SU-DHL-6 (cell line): ENCODE data around the gene FBXW7.

Experiments used
- H2AFZ ChIP-seq: fragments of 200-600 bp; sonication (generic); 2 replicates; pipeline ENCODE4 v1.6.1; 2014; ENCODE audit warnings: low read depth, mild to moderate bottlenecking, moderate library complexity, mixed read lengths, antibody characterized with exemption, low read length; ENCODE audit not compliant: severe bottlenecking
- H3F3A ChIP-seq: fragments of 200-600 bp; shearing (Covaris generic); 2 replicates; pipeline ENCODE4 v1.6.0; 2016; ENCODE audit warnings: antibody characterized with exemption, mild to moderate bottlenecking; ENCODE audit not compliant: insufficient read depth
- H3K27ac ChIP-seq: fragments of 200-600 bp; sonication (generic); 2 replicates; pipeline ENCODE4 v1.5.1; 2016; ENCODE audit warnings: low read depth, mild to moderate bottlenecking, low read length, moderate library complexity, mixed read lengths
- H3K27me3 ChIP-seq: fragments of 200-600 bp; sonication (generic), shearing (Covaris generic); 2 replicates; pipeline ENCODE4 v1.6.0; 2014; ENCODE audit warnings: mild to moderate bottlenecking, low read length
- H3K36me3 ChIP-seq: fragments of 200-600 bp; sonication (generic); 2 replicates; pipeline ENCODE4 v1.6.1; 2014; ENCODE audit warnings: mild to moderate bottlenecking, low read length, mixed read lengths
- H3K4me2 ChIP-seq: fragments of 300-600, 200-600 bp; shearing (Covaris generic), sonication (generic); 2 replicates; pipeline ENCODE4 v1.6.0; 2014; ENCODE audit warnings: low read length, low read depth, mild to moderate bottlenecking; ENCODE audit not compliant: poor library complexity, severe bottlenecking
- H3K4me3 ChIP-seq: fragments of 200-600 bp; sonication (generic); 2 replicates; pipeline ENCODE4 v1.5.1; 2014; ENCODE audit warnings: antibody characterized with exemption, low read length, mild to moderate bottlenecking, mixed read lengths; ENCODE audit not compliant: insufficient read depth, poor library complexity, severe bottlenecking
- H3K79me2 ChIP-seq: fragments of 200-600 bp; sonication (generic); 2 replicates; pipeline ENCODE4 v1.6.1; 2014; ENCODE audit warnings: mild to moderate bottlenecking, low read length, moderate library complexity; ENCODE audit not compliant: insufficient read depth
- H3K9ac ChIP-seq: fragments of 200-600 bp; sonication (generic); 2 replicates; pipeline ENCODE4 v1.7.0; 2014; ENCODE audit warnings: mild to moderate bottlenecking, low read length
- H3K9me2 ChIP-seq: fragments of 200-600 bp; sonication (generic); replicated peaks from 2 replicates; pipeline ENCODE4 v1.6.1; 2014; ENCODE audit warnings: low read length; ENCODE audit not compliant: insufficient read depth
- H3K9me3 ChIP-seq: fragments of 200-600 bp; sonication (generic); 2 replicates; pipeline ENCODE4 v1.6.1; 2014; ENCODE audit warnings: low read length, mixed read lengths; ENCODE audit not compliant: insufficient read depth
- H4K20me1 ChIP-seq: fragments of 200-600 bp; sonication (generic); 2 replicates; pipeline ENCODE4 v1.6.1; 2014; ENCODE audit warnings: low read depth, mild to moderate bottlenecking, antibody characterized with exemption, low read length, moderate library complexity, mixed read lengths
- CTCF ChIP-seq: fragments of 200-600 bp; sonication (generic); IDR thresholded peaks from one replicate; pipeline ENCODE4 v1.5.1; 2017; ENCODE audit warnings: antibody characterized with exemption, mild to moderate bottlenecking, low read length, moderate library complexity; ENCODE audit not compliant: insufficient read depth, poor library complexity, severe bottlenecking
- EZH2phosphoT487 ChIP-seq: fragments of 200-600 bp; sonication (generic), shearing (Covaris generic); conservative IDR thresholded peaks from 2 replicates; pipeline ENCODE4 v1.6.1; 2018; ENCODE audit warnings: mild to moderate bottlenecking, antibody characterized with exemption, low read length, moderate library complexity, mixed read lengths

The FBXW7 gene

GRCh38 chr4:152380919-152381318 lies 155.0 kb downstream of the FBXW7 start:
- no peak overlapping the region for H3K9ac ChIP-seq
- H3K4me3 ChIP-seq: no peak overlapping the region
- H3K27me3 ChIP-seq: no peaks in the 10 kb centered on the region
- H3K9me3 ChIP-seq: no peaks in the 10 kb centered on the region
- no peaks in the 10 kb centered on the region for H3K9me2 ChIP-seq
- H3K79me2 ChIP-seq: peaks cover 42% of the 10 kb centered on the region
- no peaks in the 10 kb centered on the region; the same call in 1 of the 2 replicates for H4K20me1 ChIP-seq
- H3F3A ChIP-seq: peaks cover 11% of the 10 kb centered on the region; the same call in 1 of the 2 replicates
- H3K36me3 ChIP-seq: peaks cover 7% of the 10 kb centered on the region; the same call in 1 of the 2 replicates
- no peak overlapping the region for H3K4me2 ChIP-seq
- no peak overlapping the region for H3K27ac ChIP-seq
- H2AFZ ChIP-seq: no peak overlapping the region
- TF ChIP-seq EZH2phosphoT487: no peak
- no peak for TF ChIP-seq CTCF

GRCh38 chr4:152380185-152380584 lies 155.7 kb downstream of the FBXW7 start:
- no peaks in the 10 kb centered on the region for H3K27me3 ChIP-seq
- TF ChIP-seq EZH2phosphoT487: no peak
- TF ChIP-seq CTCF: no peak
- H3K9ac ChIP-seq: no peak overlapping the region
- H3F3A ChIP-seq: peaks cover 11% of the 10 kb centered on the region; the same call in 1 of the 2 replicates
- no peak overlapping the region for H3K4me3 ChIP-seq
- no peaks in the 10 kb centered on the region for H3K9me2 ChIP-seq
- H3K27ac ChIP-seq: no peak overlapping the region
- no peaks in the 10 kb centered on the region for H3K9me3 ChIP-seq
- no peak overlapping the region for H2AFZ ChIP-seq
- no peak overlapping the region for H3K4me2 ChIP-seq
- peaks cover 6% of the 10 kb centered on the region; the same call in 1 of the 2 replicates for H3K36me3 ChIP-seq
- H3K79me2 ChIP-seq: peaks cover 36% of the 10 kb centered on the region
- no peaks in the 10 kb centered on the region; the same call in 1 of the 2 replicates for H4K20me1 ChIP-seq

- Histone ChIP-seq H2AFZ (no peak overlapping the region), H3K4me3 (no peak overlapping the region), H3K4me2 (no peak overlapping the region), H3K36me3 (no peaks in the 10 kb centered on the region), H3F3A (peaks cover 3% of the 10 kb centered on the region; the same call in 1 of the 2 replicates), H3K9me3 (no peaks in the 10 kb centered on the region), H3K79me2 (peaks cover 15% of the 10 kb centered on the region), H4K20me1 (peaks cover 3% of the 10 kb centered on the region), H3K9ac (no peak overlapping the region), H3K27me3 (no peaks in the 10 kb centered on the region), H3K9me2 (no peaks in the 10 kb centered on the region), H3K27ac (no peak overlapping the region)
- TF ChIP-seq EZH2phosphoT487: no peak
- no peak for TF ChIP-seq CTCF
These were observed 161.1 kb downstream of the FBXW7 start for GRCh38 chr4:152374606-152375285.
